ENCODE data around the gene SNRNP40.

DNA sequence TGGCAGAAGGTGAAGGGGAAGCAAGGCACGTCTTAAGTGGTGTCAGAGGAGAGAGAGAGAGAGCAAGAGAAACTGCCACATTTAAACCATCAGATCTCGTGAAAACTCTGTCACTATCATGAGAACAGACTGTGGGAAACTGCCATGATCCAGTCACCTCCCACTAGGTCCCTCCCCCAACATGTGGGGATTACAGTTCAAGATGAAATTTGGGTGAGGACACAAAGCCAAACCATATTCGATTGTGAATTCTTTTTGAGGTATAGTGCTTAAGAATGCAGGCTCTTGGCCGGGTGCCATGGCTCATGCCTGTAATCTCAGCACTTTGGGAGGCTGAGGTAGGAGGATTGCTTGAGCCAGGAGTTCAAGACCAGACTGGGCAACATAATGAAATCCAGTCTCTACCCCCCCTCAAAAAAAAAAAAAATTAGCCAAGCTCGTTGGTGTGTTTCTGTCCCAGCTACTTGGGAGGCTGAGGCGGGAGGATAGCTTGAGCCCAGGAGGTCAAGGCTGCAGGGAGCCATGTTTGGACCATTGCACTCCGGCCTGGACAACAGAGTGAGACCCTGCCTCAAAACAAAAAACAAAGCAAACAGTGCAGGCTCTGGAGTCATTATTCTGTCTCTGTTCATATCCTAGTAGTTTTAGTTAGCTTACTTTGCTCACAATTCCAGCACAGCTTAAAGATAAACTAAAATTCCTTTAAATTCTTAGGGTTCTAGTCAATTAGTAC, 6.3 kb upstream of the SNRNP40 start:
- TF ChIP-seq POLR2A (IDR thresholded peaks at IDR 0.05; ENCODE audit: low read length), result no peak
- no peak for TF ChIP-seq GATA1 (IDR thresholded peaks at IDR 0.05; ENCODE audit: low read depth, low read length)

Data from erythroblast (primary cell).